PC-3 (cell line): ENCODE results near the gene RAB3GAP2.

Source experiments
- CTCF ChIP-seq: fragments of 300-600 bp; sonication (generic); conservative IDR thresholded peaks from 2 replicates; pipeline ENCODE4 v1.5.1; 2017; ENCODE audit warnings: antibody characterized with exemption, low read depth, mild to moderate bottlenecking, low read length
- EZH2 ChIP-seq: fragments of 300-600 bp; sonication (generic); IDR thresholded peaks from one replicate; pipeline ENCODE4 v1.6.1; 2017; ENCODE audit warnings: antibody characterized with exemption, mild to moderate bottlenecking, low read length; ENCODE audit not compliant: unreplicated experiment

GRCh38 chr1:220184506-220184905 is 87.7 kb downstream of the RAB3GAP2 start:
- TF ChIP-seq CTCF: no peak
- no peak for TF ChIP-seq EZH2
